Measurements from ENCODE around the gene ERMP1. TPM values are rescaled to one million over a fixed set of nuclear protein-coding genes. Genes with fewer than 3 reads are reported as not detected.

Gene ERMP1
- polyA plus RNA-seq, 2 of the 4 experiments (the other 2 are of a cell fraction): 22.5 to 53.4 TPM

DNA sequence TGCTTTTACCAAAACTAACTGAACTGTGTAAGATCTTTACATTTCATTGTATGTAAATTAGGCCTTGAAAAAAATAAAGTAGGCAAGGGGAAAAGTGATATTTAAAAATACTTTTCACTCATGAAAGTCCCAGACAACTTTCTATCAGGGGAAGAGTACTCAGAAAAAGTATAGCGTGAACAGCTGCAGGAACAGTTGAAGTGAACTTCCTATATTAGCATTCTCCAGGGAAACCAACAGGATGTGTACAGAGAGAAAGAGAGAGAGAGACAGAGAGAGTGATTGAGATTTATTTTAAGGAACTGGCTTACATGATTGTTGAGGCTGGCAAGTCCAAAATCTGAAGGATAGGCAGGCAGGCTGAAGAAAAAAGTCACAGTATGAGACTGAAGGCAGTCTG lies 42.0 kb downstream of the ERMP1 start (continued):
- no peak for TF ChIP-seq HOXB13 (CRISPR knock-in tag; IDR thresholded peaks at IDR 0.05; ENCODE audit: low read depth)
- TF ChIP-seq, protein P1, sequence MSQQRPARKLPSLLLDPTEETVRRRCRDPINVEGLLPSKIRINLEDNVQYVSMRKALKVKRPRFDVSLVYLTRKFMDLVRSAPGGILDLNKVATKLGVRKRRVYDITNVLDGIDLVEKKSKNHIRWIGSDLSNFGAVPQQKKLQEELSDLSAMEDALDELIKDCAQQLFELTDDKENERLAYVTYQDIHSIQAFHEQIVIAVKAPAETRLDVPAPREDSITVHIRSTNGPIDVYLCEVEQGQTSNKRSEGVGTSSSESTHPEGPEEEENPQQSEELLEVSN (IDR thresholded peaks at IDR 0.05; ENCODE audit: borderline replicate concordance, low read depth): no peak
- no peak for TF ChIP-seq JUNB (IDR thresholded peaks at IDR 0.05)
- TF ChIP-seq, protein P2, sequence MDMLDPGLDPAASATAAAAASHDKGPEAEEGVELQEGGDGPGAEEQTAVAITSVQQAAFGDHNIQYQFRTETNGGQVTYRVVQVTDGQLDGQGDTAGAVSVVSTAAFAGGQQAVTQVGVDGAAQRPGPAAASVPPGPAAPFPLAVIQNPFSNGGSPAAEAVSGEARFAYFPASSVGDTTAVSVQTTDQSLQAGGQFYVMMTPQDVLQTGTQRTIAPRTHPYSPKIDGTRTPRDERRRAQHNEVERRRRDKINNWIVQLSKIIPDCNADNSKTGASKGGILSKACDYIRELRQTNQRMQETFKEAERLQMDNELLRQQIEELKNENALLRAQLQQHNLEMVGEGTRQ (IDR thresholded peaks at IDR 0.05): no peak
- no peak for TF ChIP-seq NR3C1 (IDR thresholded peaks at IDR 0.05)
- no peak for TF ChIP-seq RARB (CRISPR knock-in tag; IDR thresholded peaks at IDR 0.05)
- TF ChIP-seq BHLHE40 (IDR thresholded peaks at IDR 0.05; ENCODE audit: low read depth, low read length): no peak
- no peak for TF ChIP-seq EP300 (IDR thresholded peaks at IDR 0.05)

DNA sequence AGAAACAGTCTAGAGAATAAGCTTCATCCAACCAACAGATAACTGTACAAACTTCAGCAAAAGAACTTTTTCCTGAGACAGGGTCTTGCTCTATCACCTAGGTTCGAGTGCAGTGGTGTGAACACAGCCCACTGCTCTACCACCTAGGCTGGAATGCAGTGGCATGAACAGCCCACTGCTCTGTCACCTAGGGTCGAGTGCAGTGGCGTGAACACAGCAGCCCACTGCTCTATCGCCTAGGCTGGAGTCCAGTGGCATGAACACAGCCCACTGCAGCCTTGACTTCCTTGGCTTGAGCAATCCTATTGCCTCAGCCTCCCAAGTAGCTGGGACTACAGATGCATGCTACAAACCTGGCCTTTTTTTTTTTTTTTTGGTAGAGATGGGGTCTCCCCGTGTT lies 43.4 kb downstream of the ERMP1 start:
- H3K4me3 ChIP-seq: no peak overlapping the region
- no peaks in the 10 kb centered on the region for H3K9me3 ChIP-seq
- no peak for FAIRE-seq
- ChIA-PET CTCF (interaction anchor here (0.6 to 2.0 kb wide), 2 partner anchors 16 to 687 kb away, joined by 3 to 6 read pairs; no protein-coding TSS in a partner anchor), POLR2A (no interaction called here)
- H3K4me1 ChIP-seq: peaks cover 5% of the 10 kb centered on the region
- H3K4me2 ChIP-seq: no peak overlapping the region
- 89% methylated on average over 5 of the region's 5 CpGs for WGBS (ENCODE audit: missing lambda C conversion rate)
- DNase-seq (ENCODE audit: low read depth in 1 of 2, low spot score in 1 of 2): no peak
- no peak overlapping the region for H3K27ac ChIP-seq
- no peak; a peak in 1 of 6 replicates for ATAC-seq
- no peak for TF ChIP-seq TFCP2L1 (CRISPR knock-in tag; IDR thresholded peaks at IDR 0.05)

DNA sequence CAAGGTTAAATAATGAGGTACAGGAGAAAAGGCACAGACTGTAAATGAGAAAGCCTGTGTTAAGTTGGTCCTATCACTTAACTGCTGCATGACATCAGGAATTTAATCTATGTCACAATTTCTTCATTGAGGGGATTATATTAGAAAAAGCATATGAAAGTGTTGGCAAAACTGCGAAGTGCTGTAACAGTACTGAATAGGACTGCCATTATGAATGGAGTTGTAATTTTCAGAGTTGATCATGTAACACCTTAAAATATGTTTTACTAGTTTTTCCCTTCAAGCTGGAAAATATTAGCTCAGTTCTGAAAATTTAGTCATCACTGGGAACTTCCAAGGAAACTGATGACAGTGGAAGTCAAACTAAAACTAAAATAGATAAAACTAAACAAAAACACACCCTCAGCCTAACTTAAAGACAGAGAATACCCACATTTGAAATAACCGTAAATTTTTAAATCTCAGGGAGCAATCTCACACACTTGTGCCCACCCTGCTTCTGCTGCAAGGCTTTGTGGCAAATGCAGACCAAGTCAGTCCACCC lies 45.1 kb downstream of the ERMP1 start:
- TF ChIP-seq CBX2 (IDR thresholded peaks at IDR 0.05; ENCODE audit: borderline replicate concordance, low read depth) (no peak), CBX8 (IDR thresholded peaks at IDR 0.05) (no peak), RAD21 (conservative IDR thresholded peaks at IDR 0.05 in 1 of 2, IDR thresholded peaks at IDR 0.05 in 1 of 2) (no peak), KDM1A (IDR thresholded peaks at IDR 0.05; ENCODE audit: low read depth) (no peak), ZFP36 (IDR thresholded peaks at IDR 0.05; ENCODE audit: borderline replicate concordance, partially characterized antibody) (no peak), CEBPB (IDR thresholded peaks at IDR 0.05) (no peak), FOSB (CRISPR knock-in tag; IDR thresholded peaks at IDR 0.05) (no peak), NFE2L2 (conservative IDR thresholded peaks at IDR 0.05; ENCODE audit: low read length) (no peak), HEYL (CRISPR knock-in tag; IDR thresholded peaks at IDR 0.05) (no peak), SREBF2 (IDR thresholded peaks at IDR 0.05) (no peak), CHD4 (IDR thresholded peaks at IDR 0.05; ENCODE audit: borderline replicate concordance) (no peak), JUNB (IDR thresholded peaks at IDR 0.05) (no peak), EHF (CRISPR knock-in tag; IDR thresholded peaks at IDR 0.05) (no peak)
- TF ChIP-seq, protein P2 (IDR thresholded peaks at IDR 0.05): no peak
- TF ChIP-seq, protein P3, sequence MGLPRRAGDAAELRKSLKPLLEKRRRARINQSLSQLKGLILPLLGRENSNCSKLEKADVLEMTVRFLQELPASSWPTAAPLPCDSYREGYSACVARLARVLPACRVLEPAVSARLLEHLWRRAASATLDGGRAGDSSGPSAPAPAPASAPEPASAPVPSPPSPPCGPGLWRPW (IDR thresholded peaks at IDR 0.05): no peak
- Histone ChIP-seq H3K4me3 (no peak overlapping the region), H3K4me2 (no peak overlapping the region), H3K9me3 (peaks cover 5% of the 10 kb centered on the region; the same call in 1 of the 3 replicates), H3K27ac (no peak overlapping the region), H3K4me1 (peaks cover 14% of the 10 kb centered on the region)
- DNase-seq (ENCODE audit: low read depth in 1 of 2, low spot score in 1 of 2): no peak
- 96% methylated on average over 2 of the region's 2 CpGs for WGBS (ENCODE audit: missing lambda C conversion rate)
- no peak for ATAC-seq
- ChIA-PET CTCF (interaction anchor here (0.7 to 2.0 kb wide), 3 partner anchors 10 to 601 kb away, joined by 3 to 6 read pairs (median 4); no protein-coding TSS in a partner anchor), POLR2A (no interaction called here)
- no peak for FAIRE-seq
